GM10248 (cell line): ENCODE measurements around the gene STAG1.

ENCODE experiments used
- CTCF ChIA-PET: fragments of 300-600 bp; sonication (Branson Sonifier 250); formaldehyde crosslinking; extraction: SDS; loops from one replicate; lab custom pipeline; 2021; ENCODE audit warnings: antibody characterized with exemption; lab: Yijun Ruan, JAX
- POLR2A ChIA-PET: fragments of 350-650 bp; sonication (Branson Sonifier 250); formaldehyde crosslinking; extraction: SDS; loops from one replicate; lab custom pipeline; 2020; ENCODE audit warnings: antibody characterized with exemption; lab: Yijun Ruan, JAX
- DNase-seq: peaks from one replicate; pipeline ENCODE4 v3.0.0; 2012; ENCODE audit errors: extremely low spot score
- CTCF ChIP-seq: IDR thresholded peaks from 2 replicates; pipeline ENCODE4 v1.5.1; 2012; ENCODE audit warnings: mild to moderate bottlenecking, low read depth; ENCODE audit errors: extremely low read depth, missing control alignments, control extremely low read depth

Gene STAG1

GRCh38 chr3:136734382-136735070 lies 17.7 kb downstream of the STAG1 start:
- DNase-seq: peak; percentile 28
- no peak for TF ChIP-seq CTCF
- ChIA-PET POLR2A (no interaction called here), CTCF (interaction anchor here (1.3 to 3.5 kb wide), 3 partner anchors 11 to 375 kb away, joined by 3 to 12 read pairs (median 4); partner anchors contain the start of gene STAG1)

GRCh38 chr3:136733317-136733833 lies 18.8 kb downstream of the STAG1 start:
- POLR2A ChIA-PET: interaction anchor here (0.7 kb wide), 2 partner anchors 281 to 544 kb away, joined by 5 read pairs; no protein-coding TSS in a partner anchor
- CTCF ChIA-PET: interaction anchor here (1.3 to 3.5 kb wide), 4 partner anchors 13 to 374 kb away, joined by 3 to 12 read pairs (median 4); partner anchors contain the start of gene STAG1

GRCh38 chr3:136731274-136731884 lies 20.8 kb downstream of the STAG1 start:
- CTCF ChIA-PET: interaction anchor here (2.5 to 3.6 kb wide), 3 partner anchors 11 to 340 kb away, joined by 10 to 25 read pairs (median 13); partner anchors contain the start of gene STAG1
- TF ChIP-seq CTCF: no peak
- no peak for DNase-seq
- POLR2A ChIA-PET: no interaction called here

More at GRCh38 chr3:136733317-136733833, 18.8 kb downstream of the STAG1 start:
- no peak for TF ChIP-seq CTCF
- DNase-seq: no peak

- ChIA-PET CTCF (interaction anchor here (0.7 to 3.6 kb wide), 6 partner anchors 10 to 340 kb away, joined by 3 to 25 read pairs (median 9); partner anchors contain the start of gene STAG1), POLR2A (no interaction called here)
- DNase-seq: peak; percentile 38
- TF ChIP-seq CTCF: no peak
These were observed 21.4 kb downstream of the STAG1 start for GRCh38 chr3:136730595-136731273.

- TF ChIP-seq CTCF: no peak
- CTCF ChIA-PET: interaction anchor here (1.1 to 3.6 kb wide), 5 partner anchors 8 to 23 kb away, joined by 4 to 25 read pairs (median 8); partner anchors contain the start of gene STAG1
- POLR2A ChIA-PET: no interaction called here
- DNase-seq: no peak
These were observed 23.3 kb downstream of the STAG1 start for GRCh38 chr3:136728918-136729317.

- TF ChIP-seq CTCF: no peak
- POLR2A ChIA-PET: no interaction called here
- CTCF ChIA-PET: interaction anchor here (1.1 to 3.6 kb wide), 5 partner anchors 8 to 24 kb away, joined by 4 to 25 read pairs (median 8); partner anchors contain the start of gene STAG1
- DNase-seq: no peak
These were observed 23.7 kb downstream of the STAG1 start for GRCh38 chr3:136728473-136728872.
